ENCODE results near the gene SLC2A4RG. TPM values are rescaled to one million over a fixed set of nuclear protein-coding genes. Genes with fewer than 3 reads are reported as not detected.

Gene SLC2A4RG
- total and polyA plus RNA-seq, 2 of the 13 experiments (the other 11 are each of a cell fraction or from before 2014, with no cell fraction given): 91.4 to 95.9 TPM

GRCh38 chr20:63737945-63738686 lies 1.5 kb upstream of the SLC2A4RG start (continued):
- peak; percentile 68; the same call in 1 of the 2 replicates for TF ChIP-seq NCOA5 (CRISPR knock-in tag; IDR thresholded peaks at IDR 0.05)
- TF ChIP-seq ZNF230 (CRISPR knock-in tag; IDR thresholded peaks at IDR 0.05): peak; percentile 99
- TF ChIP-seq TARDBP (CRISPR knock-in tag; IDR thresholded peaks at IDR 0.05): peak; percentile 70; the same call in 1 of the 2 replicates
- TF ChIP-seq MIXL1 (CRISPR knock-in tag; IDR thresholded peaks at IDR 0.05): 0 out of 2 replicates have a peak, but pooled peaks have one; percentile 77
- TF ChIP-seq PRDM15 (CRISPR knock-in tag; IDR thresholded peaks at IDR 0.05): peak; percentile 51; the same call in 1 of the 2 replicates
- no peak for TF ChIP-seq NBN (conservative IDR thresholded peaks at IDR 0.05)
- TF ChIP-seq FOXK2 (IDR thresholded peaks at IDR 0.05): no peak
- TF ChIP-seq MEIS2 (CRISPR knock-in tag; IDR thresholded peaks at IDR 0.05): no peak; the same call in 1 of the 2 replicates
- peak; percentile 46; the same call in 1 of the 2 replicates for TF ChIP-seq ZIK1 (CRISPR knock-in tag; IDR thresholded peaks at IDR 0.05; ENCODE audit: borderline replicate concordance, low read depth)
- no peak for TF ChIP-seq GLMP (CRISPR knock-in tag; IDR thresholded peaks at IDR 0.05; ENCODE audit: borderline replicate concordance)
- 0 out of 2 replicates have a peak, but pooled peaks have one; percentile 84 for TF ChIP-seq ZNF329 (CRISPR knock-in tag; IDR thresholded peaks at IDR 0.05; ENCODE audit: low read depth)
- TF ChIP-seq ZNF788 (CRISPR knock-in tag; IDR thresholded peaks at IDR 0.05; ENCODE audit: borderline replicate concordance): peak; percentile 94
- no peak; the same call in 1 of the 2 replicates for TF ChIP-seq ZBTB43 (CRISPR knock-in tag; conservative IDR thresholded peaks at IDR 0.05)
- peak in 1 of 2 experiments; percentile 56; a peak in 1 of 4 replicates for TF ChIP-seq ATF4 (CRISPR knock-in tag; IDR thresholded peaks at IDR 0.05)
- 0 out of 2 replicates have a peak, but pooled peaks have one; percentile 97 for TF ChIP-seq ZNF101 (CRISPR knock-in tag; IDR thresholded peaks at IDR 0.05; ENCODE audit: borderline replicate concordance, low read depth)
- no peak for TF ChIP-seq HOXA7 (CRISPR knock-in tag; IDR thresholded peaks at IDR 0.05)
- peak; percentile 52; the same call in 1 of the 2 replicates for TF ChIP-seq ELF4 (CRISPR knock-in tag; IDR thresholded peaks at IDR 0.05; ENCODE audit: borderline replicate concordance)
- TF ChIP-seq HOXA3 (CRISPR knock-in tag; IDR thresholded peaks at IDR 0.05): peak; percentile 82
- TF ChIP-seq SNAI1 (CRISPR knock-in tag; IDR thresholded peaks at IDR 0.05; ENCODE audit: borderline replicate concordance): peak; percentile 19; the same call in 1 of the 2 replicates
- peak; percentile 67 for TF ChIP-seq AKAP8 (CRISPR knock-in tag; IDR thresholded peaks at IDR 0.05)
- TF ChIP-seq ZFP41 (CRISPR knock-in tag; IDR thresholded peaks at IDR 0.05; ENCODE audit: borderline replicate concordance): no peak

All from HepG2 (cell line).